Measurements from ENCODE around the gene CPED1.

The CPED1 gene

DNA sequence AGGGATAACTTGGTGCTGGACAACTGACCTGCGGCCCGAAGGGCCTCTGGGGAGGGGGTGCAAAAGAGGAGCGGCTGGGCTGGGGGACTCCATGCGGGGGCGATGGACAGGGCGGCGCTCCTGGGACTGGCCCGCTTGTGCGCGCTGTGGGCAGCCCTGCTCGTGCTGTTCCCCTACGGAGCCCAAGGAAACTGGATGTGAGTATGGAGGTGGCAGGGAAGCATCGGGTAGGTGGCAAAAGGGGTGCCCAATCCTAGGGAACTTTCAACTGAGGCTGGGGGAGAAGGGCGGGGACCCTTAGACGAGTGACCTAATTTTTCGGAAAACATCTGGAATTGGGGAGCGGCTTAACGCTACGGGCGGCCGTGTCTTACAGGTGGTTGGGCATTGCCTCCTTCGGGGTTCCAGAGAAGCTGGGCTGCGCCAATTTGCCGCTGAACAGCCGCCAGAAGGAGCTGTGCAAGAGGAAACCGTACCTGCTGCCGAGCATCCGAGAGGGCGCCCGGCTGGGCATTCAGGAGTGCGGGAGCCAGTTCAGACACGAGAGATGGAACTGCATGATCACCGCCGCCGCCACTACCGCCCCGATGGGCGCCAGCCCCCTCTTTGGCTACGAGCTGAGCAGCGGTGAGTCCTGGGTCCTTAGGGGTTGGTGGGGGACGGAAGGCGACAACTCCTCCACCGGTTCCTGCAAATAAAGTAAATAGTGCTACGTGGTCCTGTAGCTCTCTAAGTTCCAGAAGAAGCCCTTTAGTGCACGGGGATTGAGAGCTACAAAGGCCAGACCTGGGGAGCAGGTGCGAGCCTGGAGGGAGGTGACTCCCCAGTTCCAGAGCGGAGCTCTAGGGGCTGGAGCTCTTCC, 340.9 kb downstream of the CPED1 start:
- Mint-ChIP-seq H3K27me3 (peaks cover 43% of the 10 kb centered on the region), H3K36me3 (no peaks in the 10 kb centered on the region), H3K9me3 (no peaks in the 10 kb centered on the region), H3K27ac (no peak overlapping the region), H3K4me1 (peaks cover 6% of the 10 kb centered on the region), H3K4me3 (no peak overlapping the region)
- CTCF ChIA-PET = interaction anchor here (0.6 to 2.0 kb wide), 4 partner anchors 14 to 218 kb away, joined by 3 to 7 read pairs (median 4); partner anchors contain the start of gene FAM3C
- DNase-seq = peak; percentile 34

DNA sequence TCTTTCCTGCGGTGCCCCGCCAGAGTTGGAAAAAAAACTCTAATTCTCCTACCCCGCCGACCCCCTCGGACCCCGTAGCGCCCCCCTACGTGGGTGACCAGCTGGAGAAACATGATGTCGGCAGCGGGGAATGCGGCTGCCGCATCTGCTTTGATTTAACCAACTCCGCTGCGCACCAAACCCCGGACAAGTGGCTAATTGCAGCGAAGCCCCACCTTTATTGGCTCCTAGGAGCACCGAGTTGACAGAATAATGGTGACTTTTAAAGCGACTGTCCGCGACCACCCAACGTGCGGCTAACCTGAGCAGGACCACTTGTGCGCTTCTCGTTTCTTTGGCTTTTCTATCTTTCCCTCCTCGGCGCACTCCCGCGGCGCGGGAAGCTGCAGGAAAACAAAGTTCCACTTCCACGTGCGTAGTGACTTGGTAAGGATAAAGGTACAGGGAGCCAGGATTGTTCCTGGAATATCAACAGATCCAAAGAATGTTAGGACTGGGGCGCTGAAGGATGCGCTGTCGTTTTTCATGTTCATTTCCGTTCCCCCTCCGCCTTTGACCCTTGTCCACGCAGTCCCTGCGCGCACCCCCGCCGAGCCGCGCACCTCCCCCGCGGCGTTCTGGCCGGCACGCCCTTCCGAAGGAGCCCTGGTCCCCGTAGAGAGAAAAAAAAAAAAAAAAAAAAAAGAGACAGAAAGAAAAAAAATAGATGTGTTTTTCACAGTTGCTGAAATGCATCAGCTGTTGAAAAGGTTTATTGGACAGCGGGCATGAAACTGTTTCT, 341.7 kb downstream of the CPED1 start:
- Mint-ChIP-seq H3K27me3 (peaks cover 40% of the 10 kb centered on the region), H3K27ac (no peak overlapping the region), H3K9me3 (no peaks in the 10 kb centered on the region), H3K36me3 (no peaks in the 10 kb centered on the region), H3K4me1 (peaks cover 6% of the 10 kb centered on the region), H3K4me3 (peak overlapping the region; percentile 23)
- DNase-seq = no peak
- CTCF ChIA-PET = interaction anchor here (0.6 to 2.0 kb wide), 3 partner anchors 14 to 217 kb away, joined by 3 to 7 read pairs (median 4); partner anchors contain the start of gene FAM3C

DNA sequence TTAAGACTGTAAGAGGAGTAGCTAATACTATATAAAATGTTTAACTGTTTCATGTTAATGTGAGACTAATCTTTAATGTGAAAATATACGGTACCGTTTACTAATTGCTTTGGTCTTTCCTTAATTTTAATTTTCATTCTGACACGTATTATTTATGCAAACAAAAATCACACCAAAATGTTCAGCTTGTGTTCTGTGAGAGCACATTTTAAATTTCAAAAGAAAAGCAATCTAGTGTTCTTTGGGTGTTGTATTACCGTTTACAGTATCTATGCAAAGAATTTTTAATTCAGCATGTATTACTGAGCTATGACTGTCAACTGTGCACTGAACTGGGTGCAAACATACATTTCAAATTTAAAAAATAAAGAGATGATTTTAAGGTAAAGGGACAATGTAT, 342.5 kb downstream of the CPED1 start:
- H3K27me3 Mint-ChIP-seq = peaks cover 39% of the 10 kb centered on the region
- peaks cover 6% of the 10 kb centered on the region for H3K4me1 Mint-ChIP-seq
- H3K36me3 Mint-ChIP-seq = no peaks in the 10 kb centered on the region
- no peaks in the 10 kb centered on the region for H3K9me3 Mint-ChIP-seq
- CTCF ChIA-PET = interaction anchor here (2.0 kb wide), 1 partner anchor 65 kb away, joined by 7 read pairs; the partner anchor contains the start of gene FAM3C
- no peak for DNase-seq
- H3K4me3 Mint-ChIP-seq = no peak overlapping the region
- no peak overlapping the region for H3K27ac Mint-ChIP-seq

DNA sequence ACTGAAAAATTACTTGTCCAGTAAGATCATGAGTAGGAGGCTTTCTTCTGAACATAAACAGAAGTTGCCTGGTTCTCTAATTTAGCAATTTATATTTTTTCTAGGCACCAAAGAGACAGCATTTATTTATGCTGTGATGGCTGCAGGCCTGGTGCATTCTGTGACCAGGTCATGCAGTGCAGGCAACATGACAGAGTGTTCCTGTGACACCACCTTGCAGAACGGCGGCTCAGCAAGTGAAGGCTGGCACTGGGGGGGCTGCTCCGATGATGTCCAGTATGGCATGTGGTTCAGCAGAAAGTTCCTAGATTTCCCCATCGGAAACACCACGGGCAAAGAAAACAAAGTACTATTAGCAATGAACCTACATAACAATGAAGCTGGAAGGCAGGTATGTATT, 343.1 kb downstream of the CPED1 start:
- Mint-ChIP-seq H3K9me3 (no peaks in the 10 kb centered on the region), H3K4me1 (peaks cover 6% of the 10 kb centered on the region), H3K27me3 (peaks cover 41% of the 10 kb centered on the region), H3K36me3 (no peaks in the 10 kb centered on the region), H3K27ac (no peak overlapping the region), H3K4me3 (no peak overlapping the region)
- CTCF ChIA-PET = no interaction called here
- no peak for DNase-seq

DNA sequence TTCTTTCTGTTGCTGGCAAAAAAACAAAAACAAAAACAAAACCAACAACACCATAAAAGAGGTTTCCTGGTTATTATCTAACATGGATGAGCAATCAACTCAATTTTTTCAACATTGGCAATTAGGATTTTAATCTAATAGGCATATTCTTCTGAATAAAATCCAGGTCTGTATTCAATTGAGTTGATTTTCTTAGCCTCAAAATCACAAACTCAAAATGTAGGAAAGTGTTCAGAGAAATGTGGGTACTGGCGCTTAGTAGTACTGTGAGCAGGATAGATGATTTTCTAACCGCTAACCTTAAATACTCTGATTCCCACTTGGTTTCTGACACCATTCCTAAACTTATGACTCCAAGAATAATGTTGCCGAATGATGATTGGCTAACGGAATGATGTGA, 345.9 kb downstream of the CPED1 start:
- CTCF ChIA-PET = no interaction called here
- H3K36me3 Mint-ChIP-seq = no peaks in the 10 kb centered on the region
- H3K4me3 Mint-ChIP-seq = no peak overlapping the region
- H3K4me1 Mint-ChIP-seq = peaks cover 6% of the 10 kb centered on the region
- DNase-seq = no peak
- peaks cover 22% of the 10 kb centered on the region for H3K27me3 Mint-ChIP-seq
- H3K27ac Mint-ChIP-seq = no peak overlapping the region
- no peaks in the 10 kb centered on the region for H3K9me3 Mint-ChIP-seq

DNA sequence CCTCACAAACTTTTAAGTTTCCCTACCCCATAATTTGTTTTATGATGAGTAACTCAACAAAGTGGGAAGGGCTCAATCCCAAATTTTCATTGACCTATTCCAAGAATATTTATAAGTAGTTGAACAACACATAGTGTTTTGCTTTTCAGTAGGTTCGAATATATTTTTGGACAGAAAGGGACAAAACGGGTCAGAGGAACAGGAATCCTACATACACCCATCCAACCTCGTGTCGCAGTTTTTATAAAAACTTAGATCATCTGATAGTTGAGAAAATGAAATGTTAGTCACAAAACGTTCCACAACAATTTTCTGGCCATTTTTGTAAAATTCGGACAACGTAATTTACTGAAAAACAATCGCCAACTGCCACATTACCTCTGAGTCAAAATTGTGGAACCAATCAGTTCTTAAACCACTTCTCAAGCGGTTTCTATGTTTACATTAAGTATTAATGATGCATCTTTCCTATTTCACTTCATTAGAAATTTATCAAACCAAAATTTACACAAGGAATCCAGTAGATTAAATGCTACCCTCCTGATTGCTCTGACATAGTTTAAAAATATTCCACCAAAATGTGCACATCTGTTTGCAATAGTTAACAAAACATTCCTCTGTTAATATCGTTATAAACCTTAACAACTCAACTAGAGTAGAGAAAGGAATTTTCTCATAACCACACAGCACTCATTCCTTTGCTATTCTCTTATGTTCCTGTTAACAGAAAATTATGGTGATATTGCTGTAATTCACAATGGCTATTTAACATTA, 346.6 kb downstream of the CPED1 start:
- Mint-ChIP-seq H3K9me3 (no peaks in the 10 kb centered on the region), H3K36me3 (no peaks in the 10 kb centered on the region), H3K27ac (no peak overlapping the region), H3K4me3 (no peak overlapping the region), H3K27me3 (peaks cover 16% of the 10 kb centered on the region), H3K4me1 (peaks cover 5% of the 10 kb centered on the region)
- no peak for DNase-seq
- CTCF ChIA-PET = interaction anchor here (0.6 to 0.8 kb wide), 2 partner anchors 10 to 59 kb away, joined by 3 read pairs; no protein-coding TSS in a partner anchor

DNA sequence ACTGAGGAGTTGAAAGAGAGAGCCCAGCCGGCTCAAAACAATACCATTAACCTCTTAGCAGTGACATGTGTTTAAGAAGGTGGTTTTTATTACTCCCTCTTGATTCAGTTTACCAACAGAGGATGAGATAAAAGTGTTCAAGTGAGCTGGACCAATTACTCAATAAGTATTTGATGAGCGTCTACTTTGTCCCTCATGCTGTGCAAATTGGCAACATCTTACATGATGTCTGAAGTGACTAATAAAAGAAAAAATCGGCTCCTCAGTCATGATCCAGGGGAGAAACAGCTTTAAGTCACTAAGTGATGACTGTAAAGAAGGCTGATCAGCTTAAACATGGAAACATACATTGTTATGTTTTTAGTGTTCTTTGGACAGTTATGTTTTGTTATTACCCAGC, 348.1 kb downstream of the CPED1 start:
- H3K9me3 Mint-ChIP-seq = no peaks in the 10 kb centered on the region
- no peak overlapping the region for H3K4me3 Mint-ChIP-seq
- DNase-seq = no peak
- CTCF ChIA-PET = interaction anchor here (0.6 kb wide), 1 partner anchor 165 kb away, joined by 4 read pairs; no protein-coding TSS in a partner anchor
- no peaks in the 10 kb centered on the region for H3K4me1 Mint-ChIP-seq
- peaks cover 7% of the 10 kb centered on the region for H3K27me3 Mint-ChIP-seq
- no peak overlapping the region for H3K27ac Mint-ChIP-seq
- no peaks in the 10 kb centered on the region for H3K36me3 Mint-ChIP-seq

DNA sequence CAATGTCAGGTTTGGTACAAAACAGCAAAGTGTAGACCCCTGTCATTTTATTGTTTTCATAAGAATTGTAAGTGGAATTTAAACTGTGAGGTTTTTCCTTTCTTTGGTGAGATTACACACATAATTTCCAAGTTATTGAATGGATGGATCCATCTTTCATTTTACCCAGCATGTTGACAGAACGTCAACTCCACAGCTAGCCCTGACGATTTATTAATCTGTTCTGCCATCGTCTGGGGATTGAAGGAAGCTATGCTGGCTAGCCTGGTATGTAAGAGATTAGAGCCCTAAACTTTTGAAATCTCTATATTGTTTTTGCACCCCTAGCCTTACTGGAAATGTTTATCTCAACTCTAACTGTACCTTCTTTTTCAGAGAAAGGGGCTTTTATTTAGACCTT, 348.9 kb downstream of the CPED1 start:
- no peak overlapping the region for H3K27ac Mint-ChIP-seq
- CTCF ChIA-PET = interaction anchor here (1.0 kb wide), 1 partner anchor 10 kb away, joined by 3 read pairs; no protein-coding TSS in a partner anchor
- no peaks in the 10 kb centered on the region for H3K4me1 Mint-ChIP-seq
- peaks cover 5% of the 10 kb centered on the region for H3K27me3 Mint-ChIP-seq
- H3K36me3 Mint-ChIP-seq = peaks cover 4% of the 10 kb centered on the region
- DNase-seq = no peak
- no peak overlapping the region for H3K4me3 Mint-ChIP-seq
- no peaks in the 10 kb centered on the region for H3K9me3 Mint-ChIP-seq

DNA sequence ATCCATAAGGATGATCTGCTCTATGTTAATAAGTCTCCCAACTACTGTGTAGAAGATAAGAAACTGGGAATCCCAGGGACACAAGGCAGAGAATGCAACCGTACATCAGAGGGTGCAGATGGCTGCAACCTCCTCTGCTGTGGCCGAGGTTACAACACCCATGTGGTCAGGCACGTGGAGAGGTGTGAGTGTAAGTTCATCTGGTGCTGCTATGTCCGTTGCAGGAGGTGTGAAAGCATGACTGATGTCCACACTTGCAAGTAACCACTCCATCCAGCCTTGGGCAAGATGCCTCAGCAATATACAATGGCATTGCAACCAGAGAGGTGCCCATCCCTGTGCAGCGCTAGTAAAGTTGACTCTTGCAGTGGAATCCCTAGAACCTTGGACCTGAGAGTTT, 350.6 kb downstream of the CPED1 start:
- CTCF ChIA-PET = no interaction called here
- peaks cover 4% of the 10 kb centered on the region for H3K36me3 Mint-ChIP-seq
- peaks cover 5% of the 10 kb centered on the region for H3K27me3 Mint-ChIP-seq
- no peaks in the 10 kb centered on the region for H3K9me3 Mint-ChIP-seq
- no peak overlapping the region for H3K27ac Mint-ChIP-seq
- H3K4me1 Mint-ChIP-seq = no peaks in the 10 kb centered on the region
- H3K4me3 Mint-ChIP-seq = no peak overlapping the region
- DNase-seq = no peak

DNA sequence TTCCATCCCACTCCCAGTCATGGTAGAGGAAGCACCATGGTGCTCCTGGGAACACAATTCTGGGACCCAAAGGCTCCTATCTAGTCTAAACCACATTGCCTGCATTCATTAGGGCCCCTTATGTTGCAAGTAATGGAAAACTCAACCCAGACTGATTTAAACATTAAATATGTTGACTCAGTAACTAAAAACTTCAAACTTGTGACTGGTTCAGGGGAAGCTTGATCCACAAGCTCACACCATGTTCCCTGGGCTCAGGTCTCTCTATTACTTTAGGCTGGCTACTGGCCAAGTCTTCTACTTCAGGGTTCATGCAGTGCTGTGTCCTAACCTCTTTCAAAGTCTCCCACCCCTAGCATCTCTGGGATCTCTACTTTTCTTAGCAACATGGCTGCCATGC, 353.4 kb downstream of the CPED1 start:
- no peak overlapping the region for H3K27ac Mint-ChIP-seq
- CTCF ChIA-PET = no interaction called here
- H3K4me3 Mint-ChIP-seq = no peak overlapping the region
- H3K4me1 Mint-ChIP-seq = no peaks in the 10 kb centered on the region
- peaks cover 7% of the 10 kb centered on the region for H3K36me3 Mint-ChIP-seq
- no peak for DNase-seq
- no peaks in the 10 kb centered on the region for H3K9me3 Mint-ChIP-seq
- H3K27me3 Mint-ChIP-seq = no peaks in the 10 kb centered on the region

DNA sequence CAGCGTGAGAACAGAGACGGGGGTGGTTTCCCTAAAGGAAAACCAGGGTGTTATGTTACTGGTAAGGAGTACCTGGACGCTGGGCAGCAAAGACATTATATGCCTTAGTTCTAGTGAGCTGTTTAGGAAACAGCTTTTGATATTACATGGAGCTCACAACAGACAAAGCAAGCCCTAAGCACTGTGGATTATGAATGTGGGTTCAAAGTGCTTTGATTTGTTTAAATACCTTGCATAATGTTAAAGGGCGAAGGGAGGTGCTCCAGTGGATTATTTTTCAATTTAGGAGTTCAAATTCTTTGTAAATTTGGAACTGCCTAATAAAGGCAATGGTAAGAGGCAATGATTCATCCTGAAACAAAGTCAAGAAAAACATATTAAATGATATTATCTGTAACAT, 354.1 kb downstream of the CPED1 start:
- H3K27ac Mint-ChIP-seq = no peak overlapping the region
- CTCF ChIA-PET = no interaction called here
- no peaks in the 10 kb centered on the region for H3K4me1 Mint-ChIP-seq

DNA sequence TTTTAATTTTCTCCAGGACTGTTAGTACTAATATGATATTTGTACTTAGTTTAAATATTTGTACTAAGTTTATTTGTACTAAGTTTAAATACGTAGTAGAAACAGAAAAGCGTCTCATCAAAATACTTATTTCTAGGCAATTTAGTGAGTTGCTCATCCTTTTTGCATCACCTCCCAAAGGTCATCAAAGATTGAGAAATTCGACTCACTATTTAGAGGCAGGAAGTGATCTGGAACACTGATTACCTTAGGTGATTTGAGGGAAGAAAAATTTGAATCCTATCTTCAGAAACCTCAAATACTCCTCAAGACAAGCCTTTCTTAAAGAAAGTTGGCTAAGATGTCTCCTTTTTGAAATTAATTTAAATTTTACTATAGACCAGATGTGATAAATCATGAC, 354.8 kb downstream of the CPED1 start:
- no peaks in the 10 kb centered on the region for H3K9me3 Mint-ChIP-seq
- no peaks in the 10 kb centered on the region for H3K27me3 Mint-ChIP-seq
- no peak for DNase-seq
- CTCF ChIA-PET = interaction anchor here (0.7 kb wide), 1 partner anchor 14 kb away, joined by 3 read pairs; no protein-coding TSS in a partner anchor
- H3K4me1 Mint-ChIP-seq = no peaks in the 10 kb centered on the region
- H3K36me3 Mint-ChIP-seq = peaks cover 11% of the 10 kb centered on the region
- H3K27ac Mint-ChIP-seq = no peak overlapping the region
- H3K4me3 Mint-ChIP-seq = no peak overlapping the region

More for the DNA sequence above, 354.1 kb downstream of the CPED1 start:
- peaks cover 11% of the 10 kb centered on the region for H3K36me3 Mint-ChIP-seq
- no peaks in the 10 kb centered on the region for H3K9me3 Mint-ChIP-seq
- DNase-seq = no peak
- H3K4me3 Mint-ChIP-seq = no peak overlapping the region
- no peaks in the 10 kb centered on the region for H3K27me3 Mint-ChIP-seq

DNA sequence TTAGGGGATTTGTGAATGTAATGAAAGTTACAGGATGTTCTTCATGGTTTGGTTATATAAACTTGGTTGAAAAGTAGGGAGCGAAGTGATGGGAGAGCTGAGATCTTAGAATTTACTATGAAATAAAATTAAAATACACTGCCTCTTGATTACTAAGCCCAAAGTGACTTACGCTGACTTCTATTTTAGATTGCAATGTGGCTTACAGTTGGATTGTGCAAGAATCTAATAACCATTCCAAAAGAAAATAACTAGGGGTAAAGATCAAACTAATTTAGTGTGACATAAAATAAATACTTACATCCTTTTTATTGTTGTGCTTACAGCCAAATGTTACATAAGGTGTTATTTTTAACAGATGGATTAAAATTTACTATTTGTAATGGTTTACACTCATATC, 355.6 kb downstream of the CPED1 start:
- Mint-ChIP-seq H3K4me1 (no peaks in the 10 kb centered on the region), H3K36me3 (peaks cover 11% of the 10 kb centered on the region), H3K4me3 (no peak overlapping the region), H3K27ac (no peak overlapping the region), H3K9me3 (no peaks in the 10 kb centered on the region), H3K27me3 (no peaks in the 10 kb centered on the region)
- CTCF ChIA-PET = interaction anchor here (0.7 kb wide), 1 partner anchor 14 kb away, joined by 3 read pairs; no protein-coding TSS in a partner anchor
- DNase-seq = no peak

DNA sequence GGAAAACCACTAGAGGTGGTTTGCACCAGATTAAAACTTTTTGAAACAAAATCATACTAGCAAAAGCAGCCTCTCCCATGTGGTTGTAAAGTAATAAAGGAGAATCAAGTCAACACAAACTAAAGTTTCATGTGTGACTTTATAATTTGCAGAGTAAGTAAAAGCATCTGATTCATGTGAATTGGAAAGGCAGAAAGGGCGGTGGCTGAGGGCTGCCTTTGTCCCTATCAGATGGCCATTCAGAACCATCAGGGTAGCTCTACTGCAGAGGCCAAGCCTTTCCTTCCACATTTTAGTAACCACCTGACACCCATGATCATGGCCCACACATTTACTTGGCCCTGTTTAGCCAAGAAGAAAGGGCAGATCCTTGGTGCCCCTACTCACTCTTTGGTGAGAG, 356.0 kb downstream of the CPED1 start:
- Mint-ChIP-seq H3K4me1 (no peaks in the 10 kb centered on the region), H3K27ac (no peak overlapping the region)

More for the DNA sequence above, 356.0 kb downstream of the CPED1 start:
- no peaks in the 10 kb centered on the region for H3K9me3 Mint-ChIP-seq
- H3K27me3 Mint-ChIP-seq = no peaks in the 10 kb centered on the region
- no peak for DNase-seq
- peaks cover 11% of the 10 kb centered on the region for H3K36me3 Mint-ChIP-seq
- CTCF ChIA-PET = no interaction called here
- H3K4me3 Mint-ChIP-seq = no peak overlapping the region
